ENCODE results near the gene FLT4.

DNA sequence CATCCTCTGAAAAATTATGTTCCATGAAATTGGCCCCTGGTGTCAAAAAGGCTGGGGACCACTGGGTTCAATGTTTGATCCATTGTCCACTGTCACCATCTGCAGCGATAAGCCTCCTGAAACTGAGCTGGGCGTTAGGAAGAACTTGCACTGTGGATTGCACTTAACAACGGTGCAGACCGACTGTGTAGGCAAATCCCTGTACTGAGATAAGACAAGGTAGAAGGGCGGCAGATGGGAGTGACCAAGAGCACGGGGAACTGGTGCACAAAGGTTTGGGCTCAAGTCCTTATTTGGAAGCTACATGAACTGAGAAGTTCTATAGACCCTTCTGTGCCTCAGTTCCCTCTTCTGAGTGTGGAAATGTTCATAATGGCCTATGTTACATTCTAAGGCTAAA lies 41.6 kb upstream of the FLT4 start:
- TF ChIP-seq, protein P1, sequence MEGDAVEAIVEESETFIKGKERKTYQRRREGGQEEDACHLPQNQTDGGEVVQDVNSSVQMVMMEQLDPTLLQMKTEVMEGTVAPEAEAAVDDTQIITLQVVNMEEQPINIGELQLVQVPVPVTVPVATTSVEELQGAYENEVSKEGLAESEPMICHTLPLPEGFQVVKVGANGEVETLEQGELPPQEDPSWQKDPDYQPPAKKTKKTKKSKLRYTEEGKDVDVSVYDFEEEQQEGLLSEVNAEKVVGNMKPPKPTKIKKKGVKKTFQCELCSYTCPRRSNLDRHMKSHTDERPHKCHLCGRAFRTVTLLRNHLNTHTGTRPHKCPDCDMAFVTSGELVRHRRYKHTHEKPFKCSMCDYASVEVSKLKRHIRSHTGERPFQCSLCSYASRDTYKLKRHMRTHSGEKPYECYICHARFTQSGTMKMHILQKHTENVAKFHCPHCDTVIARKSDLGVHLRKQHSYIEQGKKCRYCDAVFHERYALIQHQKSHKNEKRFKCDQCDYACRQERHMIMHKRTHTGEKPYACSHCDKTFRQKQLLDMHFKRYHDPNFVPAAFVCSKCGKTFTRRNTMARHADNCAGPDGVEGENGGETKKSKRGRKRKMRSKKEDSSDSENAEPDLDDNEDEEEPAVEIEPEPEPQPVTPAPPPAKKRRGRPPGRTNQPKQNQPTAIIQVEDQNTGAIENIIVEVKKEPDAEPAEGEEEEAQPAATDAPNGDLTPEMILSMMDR (IDR thresholded peaks at IDR 0.05; ENCODE audit: low read depth, low read length, missing input control) = no peak
- TF ChIP-seq, protein P2, sequence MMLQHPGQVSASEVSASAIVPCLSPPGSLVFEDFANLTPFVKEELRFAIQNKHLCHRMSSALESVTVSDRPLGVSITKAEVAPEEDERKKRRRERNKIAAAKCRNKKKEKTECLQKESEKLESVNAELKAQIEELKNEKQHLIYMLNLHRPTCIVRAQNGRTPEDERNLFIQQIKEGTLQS (IDR thresholded peaks at IDR 0.05) = no peak
- TF ChIP-seq GABPA (IDR thresholded peaks at IDR 0.05 in 1 of 2, conservative IDR thresholded peaks at IDR 0.05 in 1 of 2) (no peak), JUND (IDR thresholded peaks at IDR 0.05) (no peak), EGR1 (IDR thresholded peaks at IDR 0.05; ENCODE audit: low read depth in 2 of 2) (no peak), RXRA (IDR thresholded peaks at IDR 0.05) (no peak), SP1 (IDR thresholded peaks at IDR 0.05) (no peak)
- TF ChIP-seq, protein P3, sequence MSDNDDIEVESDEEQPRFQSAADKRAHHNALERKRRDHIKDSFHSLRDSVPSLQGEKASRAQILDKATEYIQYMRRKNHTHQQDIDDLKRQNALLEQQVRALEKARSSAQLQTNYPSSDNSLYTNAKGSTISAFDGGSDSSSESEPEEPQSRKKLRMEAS (IDR thresholded peaks at IDR 0.05) = no peak

Data from liver (tissue), 3 donors.